Measurements from ENCODE around the gene BOD1. TPM values are rescaled to one million over a fixed set of nuclear protein-coding genes. Genes with fewer than 3 reads are reported as not detected.

The BOD1 gene
- total and polyA plus RNA-seq, 9 of the 15 experiments (the other 6 are each of a cell fraction or from before 2014, with no cell fraction given), result 10.1 to 31.6 (median 22.6) TPM

DNA sequence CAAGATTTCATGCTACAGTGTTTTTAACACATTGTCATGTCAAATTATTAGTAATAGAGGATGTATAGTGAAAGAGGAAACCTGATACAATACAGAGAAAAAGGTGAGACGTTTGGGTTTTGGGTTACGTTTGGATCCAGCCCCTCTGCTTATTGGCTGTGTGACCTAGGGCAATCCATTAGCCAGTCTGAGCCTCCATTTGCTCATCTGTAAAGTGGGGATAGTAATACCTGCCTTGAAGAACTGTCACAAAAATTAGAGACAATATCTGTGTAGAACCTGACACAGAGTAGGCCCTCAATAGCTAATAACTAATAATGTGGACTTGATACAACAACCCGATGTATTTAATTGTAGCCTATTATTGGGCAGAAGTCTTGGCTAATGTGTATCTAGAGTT is 4.3 kb upstream of the BOD1 start:
- intact Hi-C loops (cut with micrococcal nuclease) (loop anchor here (10.0 kb wide), 1 partner anchor 144 kb away; no protein-coding TSS in a partner anchor), in situ Hi-C loops (cut with MboI) (no loop called here)
- ChIA-PET POLR2A (no interaction called here), CTCF (ENCODE audit: low intra/inter-chr PET ratio) (interaction anchor here (0.5 to 0.6 kb wide), 2 partner anchors 112 to 272 kb away, joined by 3 read pairs; no protein-coding TSS in a partner anchor)
- H3K9ac ChIP-seq (ENCODE audit: insufficient read depth in 1 of 2, low read depth in 2 of 2, low read length in 2 of 2), result no peak overlapping the region
- ATAC-seq, result no peak
- H4K20me1 ChIP-seq (replicated peaks; ENCODE audit: control insufficient read depth, insufficient read depth, low read length), result 0 out of 2 replicates have a peak, but pooled peaks cover under 1% of the 10 kb centered on the region
- H3K27me3 ChIP-seq (ENCODE audit: control insufficient read depth in 2 of 2, insufficient read depth in 2 of 2, low read length in 2 of 2), result no peaks in the 10 kb centered on the region
- peaks cover 5% of the 10 kb centered on the region for H3K79me2 ChIP-seq (ENCODE audit: control insufficient read depth, insufficient read depth, low read length)
- H3K9me3 ChIP-seq (replicated peaks; ENCODE audit: control insufficient read depth, insufficient read depth, low read depth, low read length), result no peaks in the 10 kb centered on the region
- peaks cover 4 to 5% of the 10 kb centered on the region in 2 experiments; a peak in 4 of 5 replicates for H3K4me1 ChIP-seq (replicated peaks in 1 of 2; ENCODE audit: control insufficient read depth in 2 of 2, insufficient read depth in 2 of 2, low read length in 2 of 2)
- no peak for DNase-seq (ENCODE audit: extremely low read depth in 1 of 4, low spot score in 3 of 4)
- H3K36me3 ChIP-seq (ENCODE audit: control insufficient read depth, insufficient read depth, low read length), result no peaks in the 10 kb centered on the region
- no peak overlapping the region for H3K4me3 ChIP-seq
- no peak overlapping the region for H3K4me2 ChIP-seq (ENCODE audit: insufficient read depth, low read length)
- H2AFZ ChIP-seq (ENCODE audit: low read depth, low read length), result no peak overlapping the region
- H3K9me1 ChIP-seq (ENCODE audit: control insufficient read depth, insufficient read depth, low read length), result no peaks in the 10 kb centered on the region
- no peak overlapping the region for H3K27ac ChIP-seq (ENCODE audit: extremely low read depth, low read depth, low read length)
- 35% methylated on average over 3 of the region's 3 CpGs for WGBS (ENCODE audit: insufficient coverage, low coverage, missing lambda C conversion rate)
- no peak for FAIRE-seq
- TF ChIP-seq ZNF79 (CRISPR knock-in tag; IDR thresholded peaks at IDR 0.05; ENCODE audit: low read depth) (no peak), ZNF175 (CRISPR knock-in tag; IDR thresholded peaks at IDR 0.05; ENCODE audit: low read depth) (no peak), USF2 (CRISPR knock-in tag; IDR thresholded peaks at IDR 0.05) (no peak), MAZ (CRISPR knock-in tag; conservative IDR thresholded peaks at IDR 0.05 in 1 of 2, IDR thresholded peaks at IDR 0.05 in 1 of 2) (no peak), ADNP (tag; IDR thresholded peaks at IDR 0.05) (peak; percentile 38; the same call in 1 of the 2 replicates), ARID2 (IDR thresholded peaks at IDR 0.05) (no peak), BCOR (IDR thresholded peaks at IDR 0.05) (0 out of 2 replicates have a peak, but pooled peaks have one; percentile 12), RBM25 (IDR thresholded peaks at IDR 0.05; ENCODE audit: low read depth, low read length, severe bottlenecking) (peak; percentile 84), RCOR1 (IDR thresholded peaks at IDR 0.05; ENCODE audit: borderline replicate concordance in 1 of 2, low read depth in 2 of 2, low read length in 2 of 2) (no peak), ZNF561 (CRISPR knock-in tag; conservative IDR thresholded peaks at IDR 0.05) (no peak)
- TF ChIP-seq, protein P1, sequence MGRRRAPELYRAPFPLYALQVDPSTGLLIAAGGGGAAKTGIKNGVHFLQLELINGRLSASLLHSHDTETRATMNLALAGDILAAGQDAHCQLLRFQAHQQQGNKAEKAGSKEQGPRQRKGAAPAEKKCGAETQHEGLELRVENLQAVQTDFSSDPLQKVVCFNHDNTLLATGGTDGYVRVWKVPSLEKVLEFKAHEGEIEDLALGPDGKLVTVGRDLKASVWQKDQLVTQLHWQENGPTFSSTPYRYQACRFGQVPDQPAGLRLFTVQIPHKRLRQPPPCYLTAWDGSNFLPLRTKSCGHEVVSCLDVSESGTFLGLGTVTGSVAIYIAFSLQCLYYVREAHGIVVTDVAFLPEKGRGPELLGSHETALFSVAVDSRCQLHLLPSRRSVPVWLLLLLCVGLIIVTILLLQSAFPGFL (CRISPR knock-in tag; IDR thresholded peaks at IDR 0.05), result no peak
- no TSS peak for BruUV-seq (replicated peaks)

Measured in K562 (cell line).